Ishikawa (cell line): ENCODE results near the gene CD300LD.

Source experiments
- CEBPB ChIP-seq: IDR thresholded peaks from 2 replicates; pipeline ENCODE4 v1.6.1; 2012
- CREB1 ChIP-seq: IDR thresholded peaks from 2 replicates; pipeline ENCODE4 v1.6.1; 2012; ENCODE audit warnings: low read depth
- EGR1 ChIP-seq: IDR thresholded peaks from 2 replicates; pipeline ENCODE4 v1.6.1; 2012
- RAD21 ChIP-seq: IDR thresholded peaks from 2 replicates; pipeline ENCODE4 v1.6.1; 2012; ENCODE audit warnings: low read depth
- TAF1 ChIP-seq: IDR thresholded peaks from 2 replicates; pipeline ENCODE4 v1.6.1; 2012; ENCODE audit warnings: low read depth, mild to moderate bottlenecking
- TEAD4 ChIP-seq: IDR thresholded peaks from 2 replicates; pipeline ENCODE4 v1.6.1; 2012
- TF ChIP-seq, protein P1 (sequence below): IDR thresholded peaks from 2 replicates; pipeline ENCODE4 v1.6.1; 2012
- TF ChIP-seq, protein P2 (sequence below): IDR thresholded peaks from 2 replicates; pipeline ENCODE4 v1.6.1; 2012; ENCODE audit warnings: low read depth, mild to moderate bottlenecking
- TF ChIP-seq, protein P3 (sequence below): IDR thresholded peaks from 2 replicates; pipeline ENCODE4 v1.6.1; 2012

DNA sequence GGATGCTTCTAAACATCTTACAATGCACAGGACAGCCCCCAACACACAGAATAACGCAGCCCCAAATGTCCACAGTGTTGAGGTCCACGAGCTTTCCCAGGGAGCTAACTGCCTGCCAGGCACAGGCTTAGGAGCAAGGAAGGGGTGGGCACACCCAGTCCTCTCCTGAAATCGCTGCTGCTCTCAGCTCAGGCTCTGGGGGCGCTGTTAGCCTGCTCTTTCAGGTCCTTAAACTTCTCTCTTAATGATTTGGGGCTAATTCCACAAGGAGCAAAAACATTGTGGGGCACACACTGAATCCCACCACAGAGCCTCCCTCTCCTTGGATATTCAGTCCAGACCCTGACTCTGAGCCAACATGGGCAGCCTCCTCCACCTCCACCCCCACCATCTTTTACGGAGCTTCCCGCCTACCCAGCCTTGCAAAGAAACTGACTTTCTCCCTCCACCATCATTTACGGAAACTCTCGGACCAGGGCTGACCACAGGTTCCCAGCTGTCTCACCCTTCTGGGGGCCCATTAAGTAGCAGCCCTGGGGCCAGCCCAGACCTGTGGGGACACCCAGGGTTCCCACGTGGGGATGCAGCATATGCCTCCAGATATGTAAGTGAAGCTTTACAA is 25.8 kb downstream of the CD300LD start:
- TF ChIP-seq, protein P1, sequence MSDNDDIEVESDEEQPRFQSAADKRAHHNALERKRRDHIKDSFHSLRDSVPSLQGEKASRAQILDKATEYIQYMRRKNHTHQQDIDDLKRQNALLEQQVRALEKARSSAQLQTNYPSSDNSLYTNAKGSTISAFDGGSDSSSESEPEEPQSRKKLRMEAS = no peak
- TF ChIP-seq, protein P2, sequence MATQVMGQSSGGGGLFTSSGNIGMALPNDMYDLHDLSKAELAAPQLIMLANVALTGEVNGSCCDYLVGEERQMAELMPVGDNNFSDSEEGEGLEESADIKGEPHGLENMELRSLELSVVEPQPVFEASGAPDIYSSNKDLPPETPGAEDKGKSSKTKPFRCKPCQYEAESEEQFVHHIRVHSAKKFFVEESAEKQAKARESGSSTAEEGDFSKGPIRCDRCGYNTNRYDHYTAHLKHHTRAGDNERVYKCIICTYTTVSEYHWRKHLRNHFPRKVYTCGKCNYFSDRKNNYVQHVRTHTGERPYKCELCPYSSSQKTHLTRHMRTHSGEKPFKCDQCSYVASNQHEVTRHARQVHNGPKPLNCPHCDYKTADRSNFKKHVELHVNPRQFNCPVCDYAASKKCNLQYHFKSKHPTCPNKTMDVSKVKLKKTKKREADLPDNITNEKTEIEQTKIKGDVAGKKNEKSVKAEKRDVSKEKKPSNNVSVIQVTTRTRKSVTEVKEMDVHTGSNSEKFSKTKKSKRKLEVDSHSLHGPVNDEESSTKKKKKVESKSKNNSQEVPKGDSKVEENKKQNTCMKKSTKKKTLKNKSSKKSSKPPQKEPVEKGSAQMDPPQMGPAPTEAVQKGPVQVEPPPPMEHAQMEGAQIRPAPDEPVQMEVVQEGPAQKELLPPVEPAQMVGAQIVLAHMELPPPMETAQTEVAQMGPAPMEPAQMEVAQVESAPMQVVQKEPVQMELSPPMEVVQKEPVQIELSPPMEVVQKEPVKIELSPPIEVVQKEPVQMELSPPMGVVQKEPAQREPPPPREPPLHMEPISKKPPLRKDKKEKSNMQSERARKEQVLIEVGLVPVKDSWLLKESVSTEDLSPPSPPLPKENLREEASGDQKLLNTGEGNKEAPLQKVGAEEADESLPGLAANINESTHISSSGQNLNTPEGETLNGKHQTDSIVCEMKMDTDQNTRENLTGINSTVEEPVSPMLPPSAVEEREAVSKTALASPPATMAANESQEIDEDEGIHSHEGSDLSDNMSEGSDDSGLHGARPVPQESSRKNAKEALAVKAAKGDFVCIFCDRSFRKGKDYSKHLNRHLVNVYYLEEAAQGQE = no peak
- TF ChIP-seq TEAD4 (no peak), CREB1 (no peak), TAF1 (no peak), RAD21 (peak; percentile 66), CEBPB (no peak), EGR1 (no peak)
- TF ChIP-seq, protein P3, sequence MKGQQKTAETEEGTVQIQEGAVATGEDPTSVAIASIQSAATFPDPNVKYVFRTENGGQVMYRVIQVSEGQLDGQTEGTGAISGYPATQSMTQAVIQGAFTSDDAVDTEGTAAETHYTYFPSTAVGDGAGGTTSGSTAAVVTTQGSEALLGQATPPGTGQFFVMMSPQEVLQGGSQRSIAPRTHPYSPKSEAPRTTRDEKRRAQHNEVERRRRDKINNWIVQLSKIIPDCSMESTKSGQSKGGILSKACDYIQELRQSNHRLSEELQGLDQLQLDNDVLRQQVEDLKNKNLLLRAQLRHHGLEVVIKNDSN = no peak
